IMR-90 (cell line): ENCODE results near the gene RHO. TPM values are rescaled to one million over a fixed set of nuclear protein-coding genes. Genes with fewer than 3 reads are reported as not detected.

ENCODE experiments used
- ATAC-seq: fragments of 200-7000 bp; cut with Tn5 transposase; 2 replicates; pipeline ENCODE4 v1.9.1; 2020; ENCODE audit warnings: low read depth, mild to moderate bottlenecking, moderate library complexity
- BruUV-seq: library from RNA; stranded (reverse); fragments of 400-500 nt; replicated peaks from 2 replicates; lab custom pipeline; 2021; lab: Mats Ljungman, UMichigan
- CTCF ChIA-PET: fragments of 300-600 bp; formaldehyde crosslinking; extraction: SDS; loops from one replicate; lab custom pipeline; 2021; ENCODE audit warnings: antibody characterized with exemption; lab: Yijun Ruan, JAX
- POLR2A ChIA-PET: fragments of 300-600 bp; sonication (Branson Sonifier 250); formaldehyde crosslinking; loops from one replicate; lab custom pipeline; 2022; ENCODE audit warnings: antibody characterized with exemption; ENCODE audit not compliant: unreplicated experiment; lab: Charles Lee
- DNase-seq: peaks from one replicate; pipeline ENCODE4 v3.0.0; 2013
- H2AFZ ChIP-seq: replicated peaks from 2 replicates; pipeline ENCODE3; 2013; ENCODE audit warnings: low read length, mild to moderate bottlenecking; ENCODE audit not compliant: poor library complexity
- H2AK5ac ChIP-seq: 2 replicates; pipeline ENCODE4 v1.6.1; 2013; ENCODE audit warnings: low read depth, low read length, inconsistent platforms
- H2AK9ac ChIP-seq: replicated peaks from 2 replicates; pipeline ENCODE3; 2013; ENCODE audit warnings: mild to moderate bottlenecking, low read depth, low read length, moderate library complexity; ENCODE audit not compliant: poor library complexity
- H2BK120ac ChIP-seq: 2 replicates; pipeline ENCODE4 v1.6.1; 2013; ENCODE audit warnings: low read depth, low read length, inconsistent platforms
- H2BK15ac ChIP-seq: 3 replicates; pipeline ENCODE4 v1.6.1; 2013; ENCODE audit warnings: low read depth, low read length, inconsistent platforms
- H2BK20ac ChIP-seq: 2 replicates; pipeline ENCODE4 v1.6.1; 2013; ENCODE audit warnings: low read depth, mild to moderate bottlenecking, inconsistent platforms, low read length, moderate library complexity
- H2BK5ac ChIP-seq: 2 replicates; pipeline ENCODE4 v1.6.1; 2013; ENCODE audit warnings: mild to moderate bottlenecking, low read depth, low read length, inconsistent platforms; ENCODE audit not compliant: poor library complexity, severe bottlenecking
- H3K14ac ChIP-seq: replicated peaks from 2 replicates; pipeline ENCODE4 v1.6.1; 2013; ENCODE audit warnings: low read depth, low read length, inconsistent platforms
- H3K18ac ChIP-seq: 2 replicates; pipeline ENCODE4 v1.6.1; 2013; ENCODE audit warnings: low read depth, low read length, control low read depth
- H3K23ac ChIP-seq: 2 replicates; pipeline ENCODE4 v1.6.1; 2013; ENCODE audit warnings: low read depth, low read length, inconsistent platforms
- H3K27ac ChIP-seq: 2 replicates; pipeline ENCODE4 v1.5.1; 2013; ENCODE audit warnings: mild to moderate bottlenecking, control low read depth, low read length; ENCODE audit not compliant: insufficient read depth
- H3K27me3 ChIP-seq: 2 replicates; pipeline ENCODE4 v1.6.1; 2013; ENCODE audit warnings: low read length; ENCODE audit not compliant: control insufficient read depth, insufficient read depth
- H3K36me3 ChIP-seq: 2 replicates; pipeline ENCODE4 v1.6.1; 2013; ENCODE audit warnings: low read length, mixed read lengths; ENCODE audit not compliant: control insufficient read depth, insufficient read depth
- H3K4ac ChIP-seq: 2 replicates; pipeline ENCODE4 v1.6.1; 2013; ENCODE audit warnings: low read depth, low read length, inconsistent platforms
- H3K4me1 ChIP-seq: 2 replicates; pipeline ENCODE4 v1.6.1; 2013; ENCODE audit warnings: low read length, mixed read lengths; ENCODE audit not compliant: control insufficient read depth, insufficient read depth
- H3K4me2 ChIP-seq: 2 replicates; pipeline ENCODE4 v1.6.1; 2013; ENCODE audit warnings: low read depth, mild to moderate bottlenecking, control low read depth, low read length, moderate library complexity
- H3K4me3 ChIP-seq: 2 replicates; pipeline ENCODE4 v1.5.1; 2013; ENCODE audit warnings: low read depth, mild to moderate bottlenecking, control low read depth, low read length, moderate library complexity; ENCODE audit not compliant: insufficient read depth
- H3K56ac ChIP-seq: 2 replicates; pipeline ENCODE4 v1.6.1; 2013; ENCODE audit warnings: low read length, inconsistent platforms; ENCODE audit not compliant: insufficient read depth; ENCODE audit errors: extremely low read depth
- H3K79me1 ChIP-seq, 2 experiments: 2 replicates each; pipeline ENCODE4 v1.6.1; 2013; ENCODE audit warnings: low read length in 2 of 2, inconsistent platforms in 1 of 2, low read depth in 1 of 2
- H3K9ac ChIP-seq: 2 replicates; pipeline ENCODE4 v1.6.1; 2013; ENCODE audit warnings: low read depth, low read length, control low read depth
- H3K9me1 ChIP-seq: 2 replicates; pipeline ENCODE4 v1.6.1; 2013; ENCODE audit warnings: low read length, inconsistent platforms; ENCODE audit not compliant: insufficient read depth
- H3K9me3 ChIP-seq: 2 replicates; pipeline ENCODE4 v1.6.1; 2013; ENCODE audit warnings: low read length; ENCODE audit not compliant: control insufficient read depth, insufficient read depth
- H4K20me1 ChIP-seq: 2 replicates; pipeline ENCODE4 v1.6.1; 2013; ENCODE audit warnings: low read length, inconsistent platforms; ENCODE audit not compliant: insufficient read depth
- H4K5ac ChIP-seq: 2 replicates; pipeline ENCODE4 v1.6.1; 2013; ENCODE audit warnings: mild to moderate bottlenecking, low read depth, low read length, control low read depth
- H4K8ac ChIP-seq, 2 experiments: 2 replicates each; pipeline ENCODE4 v1.6.1; 2013; ENCODE audit warnings: low read depth in 2 of 2, low read length in 2 of 2, control low read depth in 1 of 2, inconsistent platforms in 1 of 2
- H4K91ac ChIP-seq: 2 replicates; pipeline ENCODE4 v1.6.1; 2013; ENCODE audit warnings: low read depth, low read length, inconsistent platforms; ENCODE audit not compliant: insufficient read depth
- CTCF ChIP-seq: conservative IDR thresholded peaks from 2 replicates; pipeline ENCODE4 v1.5.1; 2012; ENCODE audit warnings: mild to moderate bottlenecking, low read depth, low read length, improper control_type of control experiment
- MXI1 ChIP-seq: IDR thresholded peaks from 2 replicates; pipeline ENCODE4 v1.6.1; 2012; ENCODE audit warnings: low read depth, mild to moderate bottlenecking, low read length, moderate library complexity, borderline replicate concordance
- POLR2A ChIP-seq: IDR thresholded peaks from 2 replicates; pipeline ENCODE4 v1.6.1; 2012; ENCODE audit warnings: mild to moderate bottlenecking, low read depth, low read length
- RAD21 ChIP-seq: IDR thresholded peaks from 2 replicates; pipeline ENCODE4 v1.6.1; 2012; ENCODE audit warnings: low read length, improper control_type of control experiment
- RFX5 ChIP-seq: IDR thresholded peaks from 2 replicates; pipeline ENCODE4 v1.8.0; 2012; ENCODE audit warnings: low read depth, mild to moderate bottlenecking, low read length, moderate library complexity
- WGBS, 2 experiments: methylation state at CpG; one replicate each; pipeline versions ENCODE4 v1.1.5 to v1.1.7; 2013; ENCODE audit warnings: missing lambda C conversion rate in 2 of 2; ENCODE audit not compliant: insufficient read length in 1 of 2; ENCODE audit errors: extremely low coverage in 2 of 2; 5-methylcytosine and 5-hydroxymethylcytosine counted together
- dilution Hi-C: fragments of 300-500 bp; cut with HindIII; formaldehyde crosslinking; loops from one replicate; pipeline ENCODE4 v1.14.3; 2018; ENCODE audit warnings: low sequenced_read_pairs; ENCODE audit not compliant: unreplicated experiment
- in situ Hi-C: fragments of 300-500 bp; cut with MboI; formaldehyde crosslinking; loops from 3 replicates; pipeline ENCODE4 v1.14.3; 2019; ENCODE audit warnings: low sequenced_read_pairs, inconsistent platforms, mixed read lengths
- intact Hi-C: fragments of 100-400 bp; cut with micrococcal nuclease; formaldehyde crosslinking; loops from 2 replicates; pipeline ENCODE4 v1.10.0; 2022
- polyA plus RNA-seq, 3 experiments: library from polyadenylated mRNA; depleted of rRNA; stranded (reverse); fragments of >200 nt; gene quantifications; 2 replicates each; pipeline ENCODE4 v1.2.3, GENCODE V29; 2012; ENCODE audit warnings: low replicate concordance in 1 of 3
- total RNA-seq: library from RNA; depleted of rRNA; stranded (reverse); fragments of >200 nt; gene quantifications from 2 replicates; pipeline ENCODE4 v1.2.3, GENCODE V29; 2012
- TF ChIP-seq, protein P1 (sequence below): fragments of 150-350 bp; IDR thresholded peaks from 2 replicates; pipeline ENCODE4 v1.6.1; 2017; ENCODE audit warnings: mild to moderate bottlenecking, antibody characterized with exemption, low read length, low read depth

Gene RHO
- total and polyA plus RNA-seq, 2 of the 4 experiments (the other 2 are of a cell fraction) = not detected

DNA sequence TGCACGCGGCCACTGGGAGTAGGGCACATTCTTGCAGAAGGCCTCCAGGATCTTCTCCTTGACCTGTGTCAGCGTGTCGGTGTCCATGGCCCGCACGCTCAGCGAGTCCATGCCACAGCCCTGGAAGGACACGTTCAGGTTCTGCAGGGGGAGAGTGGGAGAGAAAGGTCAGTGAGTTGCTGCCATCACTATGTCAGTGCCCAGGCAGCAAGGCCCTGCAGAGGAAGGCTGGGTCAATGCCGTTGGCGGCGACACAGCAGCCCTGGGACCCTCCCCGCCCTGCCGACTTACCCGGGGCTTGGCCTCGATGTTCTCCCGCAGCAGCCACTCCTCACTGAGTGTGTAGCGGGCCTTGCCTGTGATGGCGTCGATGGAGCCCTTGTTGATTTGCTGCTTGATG is 34.4 kb downstream of the RHO start:
- 0 out of 2 replicates have a peak overlapping the region, but pooled peaks have one; percentile 3 for H3K14ac ChIP-seq
- H2BK20ac ChIP-seq = no peak overlapping the region
- 0 out of 2 replicates have a peak overlapping the region, but pooled peaks have one; percentile 7 for H2AK5ac ChIP-seq
- POLR2A ChIA-PET = no interaction called here
- H4K8ac ChIP-seq = no peak overlapping the region
- CTCF ChIA-PET = no interaction called here
- no peak overlapping the region for H3K18ac ChIP-seq
- peak overlapping the region; percentile 47; the same call in 1 of the 2 replicates for H3K4ac ChIP-seq
- no peak overlapping the region for H4K5ac ChIP-seq
- H2AFZ ChIP-seq = peak overlapping the region; percentile 14
- H2BK120ac ChIP-seq = no peak overlapping the region
- no peak overlapping the region for H2BK5ac ChIP-seq
- H3K9me3 ChIP-seq = no peaks in the 10 kb centered on the region
- H3K27ac ChIP-seq = peak overlapping the region; percentile 14; the same call in 1 of the 2 replicates
- H3K4me1 ChIP-seq = peaks cover 37% of the 10 kb centered on the region
- no peak overlapping the region for H3K23ac ChIP-seq
- H4K91ac ChIP-seq = no peak overlapping the region; the same call in 1 of the 2 replicates
- peaks cover 13 to 32% of the 10 kb centered on the region in 2 experiments; a peak in 3 of 4 replicates for H3K79me1 ChIP-seq
- no peaks in the 10 kb centered on the region for H3K27me3 ChIP-seq
- BruUV-seq = no TSS peak
- peaks cover 40% of the 10 kb centered on the region for H3K36me3 ChIP-seq
- ATAC-seq (no peak), DNase-seq (no peak)
- H2AK9ac ChIP-seq = peak overlapping the region; percentile 90
- H3K4me3 ChIP-seq = no peak overlapping the region
- in situ Hi-C loops = no loop called here
- intact Hi-C loops = loop anchor here (5.0 kb wide), 1 partner anchor 121 kb away; the partner anchor contains the start of gene IFT122
- peaks cover 23% of the 10 kb centered on the region for H3K9me1 ChIP-seq
- no peaks in the 10 kb centered on the region for H4K20me1 ChIP-seq
- no peak overlapping the region for H3K4me2 ChIP-seq
- WGBS, 2 experiments = 94% methylated on average over 17 of the region's 19 CpGs; no CpG with 5 or more reads in 1 of the 2 experiments
- no peak for TF ChIP-seq CTCF
- TF ChIP-seq RAD21 = no peak
- TF ChIP-seq RFX5 = no peak
- TF ChIP-seq, protein P1, sequence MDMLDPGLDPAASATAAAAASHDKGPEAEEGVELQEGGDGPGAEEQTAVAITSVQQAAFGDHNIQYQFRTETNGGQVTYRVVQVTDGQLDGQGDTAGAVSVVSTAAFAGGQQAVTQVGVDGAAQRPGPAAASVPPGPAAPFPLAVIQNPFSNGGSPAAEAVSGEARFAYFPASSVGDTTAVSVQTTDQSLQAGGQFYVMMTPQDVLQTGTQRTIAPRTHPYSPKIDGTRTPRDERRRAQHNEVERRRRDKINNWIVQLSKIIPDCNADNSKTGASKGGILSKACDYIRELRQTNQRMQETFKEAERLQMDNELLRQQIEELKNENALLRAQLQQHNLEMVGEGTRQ = no peak
- no peak for TF ChIP-seq POLR2A
- no peak for TF ChIP-seq MXI1
- dilution Hi-C loops = no loop called here
- no peak overlapping the region for H3K56ac ChIP-seq
- no peak overlapping the region for H2BK15ac ChIP-seq
- no peak overlapping the region for H3K9ac ChIP-seq
